ENCODE data around the gene PPM1K. TPM values are rescaled to one million over a fixed set of nuclear protein-coding genes. Genes with fewer than 3 reads are reported as not detected.

The PPM1K gene
- total RNA-seq, 4 donors from 2014 or later: 7.0 to 75.1 (median 14.2) TPM

- no peak overlapping the region for H3K4me3 ChIP-seq
- H3K27me3 ChIP-seq: no peaks in the 10 kb centered on the region
- no peak for DNase-seq
- H3K27ac ChIP-seq: no peak overlapping the region
- no peaks in the 10 kb centered on the region for H3K9me3 ChIP-seq
- TF ChIP-seq POLR2A (IDR thresholded peaks at IDR 0.05): no peak
- TF ChIP-seq, protein P1, sequence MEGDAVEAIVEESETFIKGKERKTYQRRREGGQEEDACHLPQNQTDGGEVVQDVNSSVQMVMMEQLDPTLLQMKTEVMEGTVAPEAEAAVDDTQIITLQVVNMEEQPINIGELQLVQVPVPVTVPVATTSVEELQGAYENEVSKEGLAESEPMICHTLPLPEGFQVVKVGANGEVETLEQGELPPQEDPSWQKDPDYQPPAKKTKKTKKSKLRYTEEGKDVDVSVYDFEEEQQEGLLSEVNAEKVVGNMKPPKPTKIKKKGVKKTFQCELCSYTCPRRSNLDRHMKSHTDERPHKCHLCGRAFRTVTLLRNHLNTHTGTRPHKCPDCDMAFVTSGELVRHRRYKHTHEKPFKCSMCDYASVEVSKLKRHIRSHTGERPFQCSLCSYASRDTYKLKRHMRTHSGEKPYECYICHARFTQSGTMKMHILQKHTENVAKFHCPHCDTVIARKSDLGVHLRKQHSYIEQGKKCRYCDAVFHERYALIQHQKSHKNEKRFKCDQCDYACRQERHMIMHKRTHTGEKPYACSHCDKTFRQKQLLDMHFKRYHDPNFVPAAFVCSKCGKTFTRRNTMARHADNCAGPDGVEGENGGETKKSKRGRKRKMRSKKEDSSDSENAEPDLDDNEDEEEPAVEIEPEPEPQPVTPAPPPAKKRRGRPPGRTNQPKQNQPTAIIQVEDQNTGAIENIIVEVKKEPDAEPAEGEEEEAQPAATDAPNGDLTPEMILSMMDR (IDR thresholded peaks at IDR 0.05): no peak
- H3K36me3 ChIP-seq: no peaks in the 10 kb centered on the region
- H3K4me1 ChIP-seq: no peaks in the 10 kb centered on the region
Observed at GRCh38 chr4:88244056-88244455, 40.3 kb downstream of the PPM1K start.

DNA sequence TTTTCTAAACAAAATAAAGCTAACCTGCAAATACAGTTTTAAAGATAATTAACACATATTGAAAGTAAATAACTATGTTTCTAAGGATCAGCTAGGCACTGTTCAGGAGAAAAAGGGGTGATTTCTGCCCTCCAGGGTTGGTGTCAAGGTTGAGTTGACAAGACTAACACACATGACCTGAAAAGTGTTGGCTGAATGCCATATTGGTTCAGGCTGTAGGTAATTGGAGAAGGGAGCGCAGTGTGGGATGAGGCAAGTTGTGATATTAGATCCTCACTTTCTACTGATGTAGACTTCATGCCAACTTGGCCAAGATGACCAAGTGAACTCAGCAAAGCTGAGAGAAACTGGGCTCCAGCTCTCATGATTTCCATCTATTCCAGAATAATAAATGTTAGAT, 42.2 kb downstream of the PPM1K start:
- Histone ChIP-seq H3K27ac (no peak overlapping the region), H3K4me1 (no peaks in the 10 kb centered on the region), H3K27me3 (no peaks in the 10 kb centered on the region), H3K36me3 (no peaks in the 10 kb centered on the region), H3K9me3 (no peaks in the 10 kb centered on the region), H3K4me3 (no peak overlapping the region)
- TF ChIP-seq, protein P1 (IDR thresholded peaks at IDR 0.05): no peak
- TF ChIP-seq POLR2A (IDR thresholded peaks at IDR 0.05): no peak
- no peak for DNase-seq

DNA sequence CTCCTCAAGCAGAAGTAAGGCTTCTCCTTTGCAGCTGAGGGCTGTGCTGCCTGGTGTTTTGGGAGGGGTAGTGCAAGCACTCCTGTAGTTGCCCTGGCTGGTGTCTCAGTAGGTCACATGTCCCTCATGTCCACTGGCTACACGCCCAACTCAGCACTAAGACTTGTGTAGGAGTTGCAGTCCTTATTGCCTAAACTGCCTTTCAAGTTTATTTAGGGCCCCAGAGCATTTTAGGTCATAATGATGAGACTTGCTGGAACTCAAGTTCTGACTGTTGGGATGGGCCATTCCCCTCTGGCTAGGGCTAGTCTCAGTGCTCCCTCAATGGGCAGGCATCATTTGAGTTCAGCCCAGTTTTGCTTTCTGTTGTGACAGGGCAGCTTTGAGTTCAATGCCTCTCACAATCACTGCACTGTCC, 44.1 kb downstream of the PPM1K start:
- TF ChIP-seq POLR2A (IDR thresholded peaks at IDR 0.05): no peak
- TF ChIP-seq, protein P1 (IDR thresholded peaks at IDR 0.05): no peak
- no peak for DNase-seq
- H3K27me3 ChIP-seq: no peaks in the 10 kb centered on the region
- H3K4me3 ChIP-seq: no peak overlapping the region
- H3K27ac ChIP-seq: no peak overlapping the region
- H3K4me1 ChIP-seq: no peaks in the 10 kb centered on the region
- no peaks in the 10 kb centered on the region for H3K9me3 ChIP-seq
- no peaks in the 10 kb centered on the region for H3K36me3 ChIP-seq

- Histone ChIP-seq H3K27ac (peak overlapping the region in 3 of 4 donors; percentile 22 to 61 (median 53)), H3K9me3 (no peaks in the 10 kb centered on the region), H3K4me3 (peak overlapping the region in 3 of 4 donors; percentile 10 to 22 (median 20)), H3K36me3 (no peaks in the 10 kb centered on the region), H3K4me1 (peaks cover 0 to 3% (median 0%) of the 10 kb centered on the region in 4 donors), H3K27me3 (peaks cover 0 to 3% of the 10 kb centered on the region in 2 donors)
- TF ChIP-seq, protein P1 (IDR thresholded peaks at IDR 0.05): no peak
- no peak for TF ChIP-seq POLR2A (IDR thresholded peaks at IDR 0.05)
- DNase-seq: no peak
Observed at GRCh38 chr4:88230969-88231771, 53.2 kb downstream of the PPM1K start.

DNA sequence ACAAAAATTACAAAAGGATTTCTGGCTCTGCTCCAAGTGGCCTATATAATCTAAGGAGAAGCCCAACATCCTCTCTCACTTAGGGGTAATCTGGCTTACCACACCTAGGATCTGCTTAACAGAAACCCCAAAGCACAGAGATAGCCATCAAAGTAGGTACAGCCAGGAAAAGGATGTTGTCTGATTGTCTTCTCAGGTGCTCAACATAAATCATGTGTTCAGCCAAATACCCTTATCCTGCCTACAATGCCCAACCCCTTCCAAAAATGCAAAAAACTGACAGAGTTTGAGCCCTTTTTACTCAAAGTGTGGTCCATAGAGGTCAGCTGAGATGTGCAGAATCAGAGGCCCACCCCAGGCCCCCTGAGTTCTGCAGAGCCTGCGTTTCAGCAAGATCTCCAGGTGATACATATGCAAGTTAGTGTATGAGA, 53.9 kb downstream of the PPM1K start:
- H3K9me3 ChIP-seq: no peaks in the 10 kb centered on the region
- TF ChIP-seq POLR2A (IDR thresholded peaks at IDR 0.05): no peak
- TF ChIP-seq, protein P1 (IDR thresholded peaks at IDR 0.05): no peak
- peak overlapping the region in 1 of 4 donors; percentile 20 for H3K4me3 ChIP-seq
- H3K27ac ChIP-seq: no peak overlapping the region
- peaks cover 0 to 3% (median 0%) of the 10 kb centered on the region in 4 donors for H3K4me1 ChIP-seq
- no peak for DNase-seq
- H3K36me3 ChIP-seq: no peaks in the 10 kb centered on the region
- H3K27me3 ChIP-seq: peaks cover 0 to 3% of the 10 kb centered on the region in 2 donors

Measured in Peyer's patch (tissue), 4 donors.